HepG2 (cell line): Measurements from ENCODE around the gene HNF1B. TPM values are rescaled to one million over a fixed set of nuclear protein-coding genes. Genes with fewer than 3 reads are reported as not detected.

ENCODE experiments used
- CEBPG ChIP-seq: IDR thresholded peaks from 2 replicates; pipeline ENCODE4 v1.6.1; 2016
- DMAP1 ChIP-seq: IDR thresholded peaks from 2 replicates; pipeline ENCODE4 v1.6.1; 2016
- ELF3 ChIP-seq: IDR thresholded peaks from 2 replicates; pipeline ENCODE4 v1.6.1; 2016; ENCODE audit warnings: missing genetic modification reagents, missing compliant biosample characterization
- ERF ChIP-seq: IDR thresholded peaks from 2 replicates; pipeline ENCODE4 v1.6.1; 2018; ENCODE audit warnings: missing biosample characterization, missing genetic modification reagents
- ETV5 ChIP-seq: IDR thresholded peaks from 2 replicates; pipeline ENCODE4 v1.6.1; 2018; ENCODE audit warnings: missing biosample characterization, missing genetic modification reagents, inconsistent platforms, borderline replicate concordance
- HDAC1 ChIP-seq: sonication (generic); formaldehyde crosslinking; IDR thresholded peaks from 2 replicates; pipeline ENCODE4 v1.5.1; 2020; ENCODE audit warnings: mild to moderate bottlenecking, missing genetic modification reagents
- ISL2 ChIP-seq: sonication (generic); formaldehyde crosslinking; IDR thresholded peaks from 2 replicates; pipeline ENCODE4 v1.5.0; 2020; ENCODE audit warnings: missing genetic modification reagents
- KDM2A ChIP-seq: sonication (generic); formaldehyde crosslinking; IDR thresholded peaks from 2 replicates; pipeline ENCODE4 v1.4.0; 2020; ENCODE audit warnings: low read depth, missing genetic modification reagents, borderline replicate concordance
- KDM5B ChIP-seq: sonication (generic); formaldehyde crosslinking; IDR thresholded peaks from 2 replicates; pipeline ENCODE4 v1.4.0; 2020; ENCODE audit warnings: missing genetic modification reagents, mild to moderate bottlenecking, borderline replicate concordance
- MAZ ChIP-seq, 2 experiments: sonication (generic) in 1 of 2; formaldehyde crosslinking in 1 of 2; IDR thresholded peaks; 2 replicates each; pipeline versions ENCODE4 v1.5.0 to v1.6.1; 2012 to 2020; ENCODE audit warnings: low read depth in 2 of 2, mild to moderate bottlenecking in 2 of 2, borderline replicate concordance in 1 of 2, improper control_type of control experiment in 1 of 2, low read length in 1 of 2, missing genetic modification reagents in 1 of 2, moderate library complexity in 1 of 2
- NCOA2 ChIP-seq: sonication (generic); formaldehyde crosslinking; IDR thresholded peaks from 2 replicates; pipeline ENCODE4 v1.8.0; 2022; ENCODE audit warnings: inconsistent platforms
- NKX3-1 ChIP-seq: sonication (generic); formaldehyde crosslinking; IDR thresholded peaks from 2 replicates; pipeline ENCODE4 v1.5.0; 2020; ENCODE audit warnings: missing genetic modification reagents
- PAF1 ChIP-seq: IDR thresholded peaks from 2 replicates; pipeline ENCODE4 v1.6.1; 2016; ENCODE audit warnings: missing genetic modification reagents, missing compliant biosample characterization
- PCBP1 ChIP-seq: fragments of 200-400 bp; formaldehyde crosslinking; IDR thresholded peaks from 2 replicates; pipeline ENCODE4 v1.6.1; 2017; ENCODE audit warnings: mild to moderate bottlenecking, low read depth, low read length, borderline replicate concordance
- SIN3B ChIP-seq: fragments of 150-350 bp; IDR thresholded peaks from 2 replicates; pipeline ENCODE4 v1.6.1; 2014; ENCODE audit warnings: low read length
- SNAPC4 ChIP-seq: sonication (generic); formaldehyde crosslinking; IDR thresholded peaks from 2 replicates; pipeline ENCODE4 v1.4.0; 2020; ENCODE audit warnings: mild to moderate bottlenecking, missing genetic modification reagents
- TSC22D2 ChIP-seq: sonication (generic); formaldehyde crosslinking; IDR thresholded peaks from 2 replicates; pipeline ENCODE4 v1.5.1; 2020; ENCODE audit warnings: missing genetic modification reagents, mild to moderate bottlenecking, borderline replicate concordance
- ZMYM3 ChIP-seq: sonication (generic); formaldehyde crosslinking; IDR thresholded peaks from 2 replicates; pipeline ENCODE4 v1.5.1; 2020; ENCODE audit warnings: mild to moderate bottlenecking, missing genetic modification reagents
- ZMYM4 ChIP-seq: sonication (generic); formaldehyde crosslinking; IDR thresholded peaks from 2 replicates; pipeline ENCODE4 v1.8.1; 2023; ENCODE audit warnings: mild to moderate bottlenecking, missing genetic modification reagents
- ZNF256 ChIP-seq: sonication (generic); formaldehyde crosslinking; conservative IDR thresholded peaks from 2 replicates; pipeline ENCODE4 v1.4.0; 2020; ENCODE audit warnings: missing genetic modification reagents
- ZNF326 ChIP-seq: sonication (generic); formaldehyde crosslinking; IDR thresholded peaks from 2 replicates; pipeline ENCODE4 v1.4.0; 2020; ENCODE audit warnings: missing genetic modification reagents, borderline replicate concordance
- polyA plus RNA-seq, 8 experiments: library from polyadenylated mRNA; depleted of rRNA in 3 of 8; stranded (reverse) in 7 of 8; unstranded in 1 of 8; fragments of >200 nt; fragmentation: Illumina TruSeq in 4 of 8; extraction: Trizol in 4 of 8; gene quantifications; 2 replicates each; pipeline versions ENCODE4 v1.2.1 to v1.2.3, GENCODE V29; 2011 to 2016; ENCODE audit warnings: low read depth in 4 of 8, missing spikeins in 1 of 8, mixed read lengths in 1 of 8; ENCODE audit not compliant: insufficient read depth in 1 of 8
- total RNA-seq, 5 experiments: library from RNA; depleted of rRNA; stranded (reverse); fragments of >200 nt; fragmentation: Illumina TruSeq; extraction: Trizol; gene quantifications; 2 replicates each; pipeline ENCODE4 v1.2.3, GENCODE V29; 2016; ENCODE audit warnings: low read depth in 1 of 5
- TF ChIP-seq, protein P1 (sequence below): sonication (generic); formaldehyde crosslinking; IDR thresholded peaks from 2 replicates; pipeline ENCODE4 v1.5.0; 2020; ENCODE audit warnings: mild to moderate bottlenecking, missing genetic modification reagents, borderline replicate concordance

Gene HNF1B
- total and polyA plus RNA-seq, 2 of the 13 experiments (the other 11 are each of a cell fraction or from before 2014, with no cell fraction given): 1.9 to 5.3 TPM

- TF ChIP-seq MAZ (IDR thresholded peaks at IDR 0.05; ENCODE audit: borderline replicate concordance, low read depth, low read length): peak; percentile 61; the same call in 1 of the 2 replicates
- TF ChIP-seq MAZ (CRISPR knock-in tag; IDR thresholded peaks at IDR 0.05; ENCODE audit: low read depth): no peak
- TF ChIP-seq HDAC1 (CRISPR knock-in tag): peak; percentile 58
- TF ChIP-seq ZNF326 (CRISPR knock-in tag): no peak
- TF ChIP-seq ZMYM4: peak; percentile 35; the same call in 1 of the 2 replicates
- TF ChIP-seq SNAPC4: no peak
- peak; percentile 44; the same call in 1 of the 2 replicates for TF ChIP-seq TSC22D2 (CRISPR knock-in tag)
- peak; percentile 11; the same call in 1 of the 2 replicates for TF ChIP-seq ETV5
- peak; percentile 23; the same call in 1 of the 2 replicates for TF ChIP-seq NKX3-1 (CRISPR knock-in tag)
- peak; percentile 41; the same call in 1 of the 2 replicates for TF ChIP-seq SIN3B
- peak; percentile 29; the same call in 1 of the 2 replicates for TF ChIP-seq ISL2 (CRISPR knock-in tag)
- peak; percentile 67 for TF ChIP-seq DMAP1 (CRISPR knock-in tag)
- TF ChIP-seq KDM2A (CRISPR knock-in tag): peak; percentile 46; the same call in 1 of the 2 replicates
- peak; percentile 79 for TF ChIP-seq CEBPG (CRISPR knock-in tag)
- TF ChIP-seq ZNF256: peak; percentile 70; the same call in 1 of the 2 replicates
- TF ChIP-seq ELF3: 0 out of 2 replicates have a peak, but pooled peaks have one; percentile 25
- no peak for TF ChIP-seq PCBP1
- TF ChIP-seq PAF1 (CRISPR knock-in tag): no peak
- no peak for TF ChIP-seq NCOA2 (CRISPR knock-in tag)
- peak; percentile 60 for TF ChIP-seq ERF (CRISPR knock-in tag)
- peak; percentile 58; the same call in 1 of the 2 replicates for TF ChIP-seq ZMYM3 (CRISPR knock-in tag)
- TF ChIP-seq, protein P1, sequence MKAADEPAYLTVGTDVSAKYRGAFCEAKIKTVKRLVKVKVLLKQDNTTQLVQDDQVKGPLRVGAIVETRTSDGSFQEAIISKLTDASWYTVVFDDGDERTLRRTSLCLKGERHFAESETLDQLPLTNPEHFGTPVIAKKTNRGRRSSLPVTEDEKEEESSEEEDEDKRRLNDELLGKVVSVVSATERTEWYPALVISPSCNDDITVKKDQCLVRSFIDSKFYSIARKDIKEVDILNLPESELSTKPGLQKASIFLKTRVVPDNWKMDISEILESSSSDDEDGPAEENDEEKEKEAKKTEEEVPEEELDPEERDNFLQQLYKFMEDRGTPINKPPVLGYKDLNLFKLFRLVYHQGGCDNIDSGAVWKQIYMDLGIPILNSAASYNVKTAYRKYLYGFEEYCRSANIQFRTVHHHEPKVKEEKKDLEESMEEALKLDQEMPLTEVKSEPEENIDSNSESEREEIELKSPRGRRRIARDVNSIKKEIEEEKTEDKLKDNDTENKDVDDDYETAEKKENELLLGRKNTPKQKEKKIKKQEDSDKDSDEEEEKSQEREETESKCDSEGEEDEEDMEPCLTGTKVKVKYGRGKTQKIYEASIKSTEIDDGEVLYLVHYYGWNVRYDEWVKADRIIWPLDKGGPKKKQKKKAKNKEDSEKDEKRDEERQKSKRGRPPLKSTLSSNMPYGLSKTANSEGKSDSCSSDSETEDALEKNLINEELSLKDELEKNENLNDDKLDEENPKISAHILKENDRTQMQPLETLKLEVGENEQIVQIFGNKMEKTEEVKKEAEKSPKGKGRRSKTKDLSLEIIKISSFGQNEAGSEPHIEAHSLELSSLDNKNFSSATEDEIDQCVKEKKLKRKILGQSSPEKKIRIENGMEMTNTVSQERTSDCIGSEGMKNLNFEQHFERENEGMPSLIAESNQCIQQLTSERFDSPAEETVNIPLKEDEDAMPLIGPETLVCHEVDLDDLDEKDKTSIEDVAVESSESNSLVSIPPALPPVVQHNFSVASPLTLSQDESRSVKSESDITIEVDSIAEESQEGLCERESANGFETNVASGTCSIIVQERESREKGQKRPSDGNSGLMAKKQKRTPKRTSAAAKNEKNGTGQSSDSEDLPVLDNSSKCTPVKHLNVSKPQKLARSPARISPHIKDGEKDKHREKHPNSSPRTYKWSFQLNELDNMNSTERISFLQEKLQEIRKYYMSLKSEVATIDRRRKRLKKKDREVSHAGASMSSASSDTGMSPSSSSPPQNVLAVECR (CRISPR knock-in tag): peak; percentile 56; the same call in 1 of the 2 replicates
- TF ChIP-seq KDM5B (CRISPR knock-in tag): peak; percentile 85
Observed at GRCh38 chr17:37643118-37643766, 101.6 kb downstream of the HNF1B start, which contains the start of gene DDX52 (continued).
